ENCODE data around the gene COPG2. TPM values are rescaled to one million over a fixed set of nuclear protein-coding genes. Genes with fewer than 3 reads are reported as not detected.
"Not testable (repeated sequence)": the region's sequence is repeated elsewhere in the genome, so short reads cannot be mapped to it uniquely, and the experiment has no call there.

The COPG2 gene
- total RNA-seq, 1 experiment from 2014 or later = 50.9 TPM

DNA sequence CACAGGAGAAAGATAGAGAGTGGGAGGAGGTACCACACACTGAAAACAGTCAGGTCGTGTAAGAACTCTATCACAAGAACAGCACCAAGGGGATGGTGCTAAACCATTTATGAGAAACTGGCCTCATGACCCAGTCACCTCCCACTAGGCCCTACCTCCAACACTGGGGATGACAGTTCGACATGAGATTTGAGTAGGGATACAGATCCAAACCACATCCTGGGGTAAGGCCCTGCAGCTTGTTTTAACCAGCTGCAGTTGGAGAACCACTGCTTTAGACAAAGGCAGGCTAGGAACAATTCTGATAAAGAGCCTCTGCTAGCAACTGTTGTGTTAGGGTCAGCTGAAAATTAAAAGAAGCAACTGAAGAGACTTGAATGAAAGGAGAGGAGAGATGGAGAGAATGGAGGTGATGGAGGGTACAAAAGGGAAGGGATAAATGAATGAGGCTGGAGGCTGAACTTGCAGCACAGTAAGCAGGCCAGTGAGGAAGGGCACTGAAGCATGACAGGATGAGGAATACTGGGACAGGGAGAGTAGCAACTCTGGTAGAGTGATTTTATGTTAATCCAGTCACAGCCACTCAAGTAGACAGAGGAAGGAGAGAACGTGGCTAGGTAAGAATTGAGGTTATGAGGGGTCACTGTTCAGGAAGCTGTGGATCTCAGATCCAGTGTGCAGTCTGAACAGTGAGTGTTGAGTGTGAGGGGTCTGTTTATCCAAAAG lies 153.1 kb downstream of the COPG2 start:
- H3K27ac Mint-ChIP-seq = no peak overlapping the region
- no peaks in the 10 kb centered on the region for H3K4me1 Mint-ChIP-seq
- no peaks in the 10 kb centered on the region for H3K36me3 Mint-ChIP-seq
- no peak for DNase-seq (ENCODE audit: low spot score)
- H3K4me3 Mint-ChIP-seq = no peak overlapping the region
- no peak for ATAC-seq
- H3K27me3 Mint-ChIP-seq (ENCODE audit: low read depth) = no peaks in the 10 kb centered on the region
- H3K9me3 Mint-ChIP-seq = no peaks in the 10 kb centered on the region
- TF ChIP-seq, protein P1, sequence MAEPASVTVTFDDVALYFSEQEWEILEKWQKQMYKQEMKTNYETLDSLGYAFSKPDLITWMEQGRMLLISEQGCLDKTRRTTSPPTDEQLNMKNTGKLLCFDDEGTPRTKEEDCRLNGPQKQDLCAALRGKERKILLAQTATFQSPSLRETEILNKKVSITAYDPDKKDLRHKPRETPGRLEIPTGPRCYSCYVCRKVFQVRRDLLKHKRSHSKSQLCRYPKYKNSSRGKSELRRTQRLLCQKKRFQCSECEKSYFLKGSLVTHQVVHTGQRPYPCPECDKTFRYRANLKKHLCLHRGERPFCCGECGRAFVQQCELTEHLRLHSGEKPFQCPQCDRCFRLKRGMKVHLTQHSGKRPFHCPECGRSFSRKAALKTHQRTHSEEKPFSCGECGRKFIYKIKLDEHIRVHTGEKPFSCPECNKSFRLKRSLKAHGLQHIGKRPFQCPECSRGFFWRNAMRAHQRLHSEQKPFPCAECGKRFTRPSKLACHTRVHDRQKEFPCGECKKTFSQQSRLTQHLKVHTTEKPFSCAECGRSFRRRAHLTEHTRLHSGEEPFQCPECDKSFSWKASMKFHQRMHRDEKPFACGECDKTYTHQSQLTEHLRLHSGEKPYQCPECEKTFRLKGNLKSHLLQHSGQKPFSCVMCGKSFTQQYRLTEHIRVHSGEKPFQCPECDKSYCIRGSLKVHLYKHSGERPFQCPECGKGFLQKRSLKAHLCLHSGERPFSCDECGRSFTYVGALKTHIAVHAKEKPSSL (CRISPR knock-in tag; conservative IDR thresholded peaks at IDR 0.05) = no peak
- TF ChIP-seq ZBTB21 (CRISPR knock-in tag; IDR thresholded peaks at IDR 0.05; ENCODE audit: borderline replicate concordance) (no peak), NR1H2 (CRISPR knock-in tag; IDR thresholded peaks at IDR 0.05) (no peak), ZNF396 (CRISPR knock-in tag; IDR thresholded peaks at IDR 0.05; ENCODE audit: borderline replicate concordance) (no peak), JAZF1 (CRISPR knock-in tag; IDR thresholded peaks at IDR 0.05) (no peak)
- TF ChIP-seq, protein P2, sequence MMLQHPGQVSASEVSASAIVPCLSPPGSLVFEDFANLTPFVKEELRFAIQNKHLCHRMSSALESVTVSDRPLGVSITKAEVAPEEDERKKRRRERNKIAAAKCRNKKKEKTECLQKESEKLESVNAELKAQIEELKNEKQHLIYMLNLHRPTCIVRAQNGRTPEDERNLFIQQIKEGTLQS (CRISPR knock-in tag; conservative IDR thresholded peaks at IDR 0.05) = no peak
- TF ChIP-seq, protein P3, sequence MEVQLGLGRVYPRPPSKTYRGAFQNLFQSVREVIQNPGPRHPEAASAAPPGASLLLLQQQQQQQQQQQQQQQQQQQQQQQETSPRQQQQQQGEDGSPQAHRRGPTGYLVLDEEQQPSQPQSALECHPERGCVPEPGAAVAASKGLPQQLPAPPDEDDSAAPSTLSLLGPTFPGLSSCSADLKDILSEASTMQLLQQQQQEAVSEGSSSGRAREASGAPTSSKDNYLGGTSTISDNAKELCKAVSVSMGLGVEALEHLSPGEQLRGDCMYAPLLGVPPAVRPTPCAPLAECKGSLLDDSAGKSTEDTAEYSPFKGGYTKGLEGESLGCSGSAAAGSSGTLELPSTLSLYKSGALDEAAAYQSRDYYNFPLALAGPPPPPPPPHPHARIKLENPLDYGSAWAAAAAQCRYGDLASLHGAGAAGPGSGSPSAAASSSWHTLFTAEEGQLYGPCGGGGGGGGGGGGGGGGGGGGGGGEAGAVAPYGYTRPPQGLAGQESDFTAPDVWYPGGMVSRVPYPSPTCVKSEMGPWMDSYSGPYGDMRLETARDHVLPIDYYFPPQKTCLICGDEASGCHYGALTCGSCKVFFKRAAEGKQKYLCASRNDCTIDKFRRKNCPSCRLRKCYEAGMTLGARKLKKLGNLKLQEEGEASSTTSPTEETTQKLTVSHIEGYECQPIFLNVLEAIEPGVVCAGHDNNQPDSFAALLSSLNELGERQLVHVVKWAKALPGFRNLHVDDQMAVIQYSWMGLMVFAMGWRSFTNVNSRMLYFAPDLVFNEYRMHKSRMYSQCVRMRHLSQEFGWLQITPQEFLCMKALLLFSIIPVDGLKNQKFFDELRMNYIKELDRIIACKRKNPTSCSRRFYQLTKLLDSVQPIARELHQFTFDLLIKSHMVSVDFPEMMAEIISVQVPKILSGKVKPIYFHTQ (CRISPR knock-in tag; IDR thresholded peaks at IDR 0.05) = no peak
- TF ChIP-seq, protein P4, sequence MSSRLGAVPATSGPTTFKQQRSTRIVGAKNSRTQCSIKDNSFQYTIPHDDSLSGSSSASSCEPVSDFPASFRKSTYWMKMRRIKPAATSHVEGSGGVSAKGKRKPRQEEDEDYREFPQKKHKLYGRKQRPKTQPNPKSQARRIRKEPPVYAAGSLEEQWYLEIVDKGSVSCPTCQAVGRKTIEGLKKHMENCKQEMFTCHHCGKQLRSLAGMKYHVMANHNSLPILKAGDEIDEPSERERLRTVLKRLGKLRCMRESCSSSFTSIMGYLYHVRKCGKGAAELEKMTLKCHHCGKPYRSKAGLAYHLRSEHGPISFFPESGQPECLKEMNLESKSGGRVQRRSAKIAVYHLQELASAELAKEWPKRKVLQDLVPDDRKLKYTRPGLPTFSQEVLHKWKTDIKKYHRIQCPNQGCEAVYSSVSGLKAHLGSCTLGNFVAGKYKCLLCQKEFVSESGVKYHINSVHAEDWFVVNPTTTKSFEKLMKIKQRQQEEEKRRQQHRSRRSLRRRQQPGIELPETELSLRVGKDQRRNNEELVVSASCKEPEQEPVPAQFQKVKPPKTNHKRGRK (CRISPR knock-in tag; IDR thresholded peaks at IDR 0.05; ENCODE audit: borderline replicate concordance) = no peak
- POLR2A ChIA-PET = no interaction called here
- CTCF ChIA-PET = no interaction called here

DNA sequence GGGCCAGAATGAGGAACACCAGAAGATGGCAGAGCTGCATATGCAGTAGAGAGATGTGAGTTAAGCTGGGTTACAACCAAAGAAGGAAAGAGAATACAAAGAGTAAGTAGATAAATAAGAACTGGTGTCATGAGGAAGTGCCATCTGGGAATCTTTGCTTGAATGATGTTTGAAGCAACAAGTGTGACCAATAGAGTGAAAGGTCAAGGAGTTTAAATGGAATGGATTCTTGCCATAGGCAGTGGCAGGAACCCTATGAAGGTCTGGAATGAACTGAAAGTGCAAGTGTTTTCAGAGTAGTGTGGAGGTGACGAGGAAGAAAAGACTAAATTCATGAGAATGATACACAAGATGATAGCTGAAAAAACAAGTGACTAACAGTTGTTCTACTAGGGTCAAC lies 155.1 kb downstream of the COPG2 start:
- H3K4me3 Mint-ChIP-seq = no peak overlapping the region
- H3K27ac Mint-ChIP-seq = no peak overlapping the region
- ATAC-seq = no peak
- no peaks in the 10 kb centered on the region for H3K9me3 Mint-ChIP-seq
- ChIA-PET POLR2A (no interaction called here), CTCF (no interaction called here)
- peaks cover 2% of the 10 kb centered on the region for H3K36me3 Mint-ChIP-seq
- DNase-seq (ENCODE audit: low spot score) = no peak
- no peaks in the 10 kb centered on the region for H3K27me3 Mint-ChIP-seq (ENCODE audit: low read depth)
- TF ChIP-seq, protein P5, sequence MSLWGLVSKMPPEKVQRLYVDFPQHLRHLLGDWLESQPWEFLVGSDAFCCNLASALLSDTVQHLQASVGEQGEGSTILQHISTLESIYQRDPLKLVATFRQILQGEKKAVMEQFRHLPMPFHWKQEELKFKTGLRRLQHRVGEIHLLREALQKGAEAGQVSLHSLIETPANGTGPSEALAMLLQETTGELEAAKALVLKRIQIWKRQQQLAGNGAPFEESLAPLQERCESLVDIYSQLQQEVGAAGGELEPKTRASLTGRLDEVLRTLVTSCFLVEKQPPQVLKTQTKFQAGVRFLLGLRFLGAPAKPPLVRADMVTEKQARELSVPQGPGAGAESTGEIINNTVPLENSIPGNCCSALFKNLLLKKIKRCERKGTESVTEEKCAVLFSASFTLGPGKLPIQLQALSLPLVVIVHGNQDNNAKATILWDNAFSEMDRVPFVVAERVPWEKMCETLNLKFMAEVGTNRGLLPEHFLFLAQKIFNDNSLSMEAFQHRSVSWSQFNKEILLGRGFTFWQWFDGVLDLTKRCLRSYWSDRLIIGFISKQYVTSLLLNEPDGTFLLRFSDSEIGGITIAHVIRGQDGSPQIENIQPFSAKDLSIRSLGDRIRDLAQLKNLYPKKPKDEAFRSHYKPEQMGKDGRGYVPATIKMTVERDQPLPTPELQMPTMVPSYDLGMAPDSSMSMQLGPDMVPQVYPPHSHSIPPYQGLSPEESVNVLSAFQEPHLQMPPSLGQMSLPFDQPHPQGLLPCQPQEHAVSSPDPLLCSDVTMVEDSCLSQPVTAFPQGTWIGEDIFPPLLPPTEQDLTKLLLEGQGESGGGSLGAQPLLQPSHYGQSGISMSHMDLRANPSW (CRISPR knock-in tag; conservative IDR thresholded peaks at IDR 0.05; ENCODE audit: low read depth) = no peak
- TF ChIP-seq NFE2L1 (CRISPR knock-in tag; IDR thresholded peaks at IDR 0.05) = no peak
- TF ChIP-seq, protein P6, sequence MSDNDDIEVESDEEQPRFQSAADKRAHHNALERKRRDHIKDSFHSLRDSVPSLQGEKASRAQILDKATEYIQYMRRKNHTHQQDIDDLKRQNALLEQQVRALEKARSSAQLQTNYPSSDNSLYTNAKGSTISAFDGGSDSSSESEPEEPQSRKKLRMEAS (CRISPR knock-in tag; IDR thresholded peaks at IDR 0.05) = no peak
- TF ChIP-seq PRRX2 (CRISPR knock-in tag; IDR thresholded peaks at IDR 0.05) = no peak
- no peaks in the 10 kb centered on the region for H3K4me1 Mint-ChIP-seq

DNA sequence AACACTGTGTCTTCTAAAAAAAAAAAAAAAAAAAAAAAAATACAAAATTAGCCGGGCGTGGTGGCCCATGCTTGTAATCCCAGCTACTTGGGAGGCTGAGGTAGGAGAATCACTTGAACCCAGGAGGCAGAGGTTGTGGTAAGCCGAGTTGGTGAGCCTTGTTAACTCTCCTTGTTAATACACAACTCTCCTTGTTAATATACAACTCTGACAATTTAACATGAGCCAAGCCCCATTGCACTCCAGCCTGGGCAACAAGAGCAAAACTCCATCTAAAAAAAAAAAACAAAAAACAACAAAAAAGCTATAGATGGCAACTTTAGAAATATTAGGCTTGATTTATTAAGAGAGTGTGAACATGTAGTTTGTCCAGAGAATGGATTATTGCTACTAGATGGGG lies 156.5 kb downstream of the COPG2 start:
- not testable (repeated sequence) for H3K27me3 Mint-ChIP-seq (ENCODE audit: low read depth); H3K4me1 Mint-ChIP-seq; DNase-seq (ENCODE audit: low spot score); H3K9me3 Mint-ChIP-seq; ATAC-seq; H3K4me3 Mint-ChIP-seq; H3K27ac Mint-ChIP-seq
- CTCF ChIA-PET = interaction anchor here (1.2 kb wide), 1 partner anchor 428 kb away, joined by 3 read pairs; no protein-coding TSS in a partner anchor
- POLR2A ChIA-PET = interaction anchor here (0.6 to 0.7 kb wide), 2 partner anchors 70 to 379 kb away, joined by 3 to 5 read pairs; no protein-coding TSS in a partner anchor
- H3K36me3 Mint-ChIP-seq = peaks cover 14% of the 10 kb centered on the region
